ENCODE measurements around the gene UBR4. TPM values are rescaled to one million over a fixed set of nuclear protein-coding genes. Genes with fewer than 3 reads are reported as not detected.
"Not testable (repeated sequence)": the region's sequence is repeated elsewhere in the genome, so short reads cannot be mapped to it uniquely, and the experiment has no call there.

UBR4 gene
- 32.1 TPM for polyA plus RNA-seq (2013, experiment 1 of 2)
- 32.4 TPM for polyA plus RNA-seq (2013, experiment 2 of 2)

- Histone ChIP-seq H2BK12ac (ENCODE audit: low read length) (peak within 1 kb of the TSS; percentile 18), H3K4ac (ENCODE audit: low read length) (no peak within 1 kb of the TSS), H3K27ac (replicated peaks; ENCODE audit: low read length) (peak within 1 kb of the TSS; percentile 80), H4K8ac (ENCODE audit: low read depth, low read length) (peak within 1 kb of the TSS; percentile 21), H3K23ac (ENCODE audit: low read depth, low read length, poor library complexity) (peak within 1 kb of the TSS; percentile 75), H3K14ac (ENCODE audit: low read length) (peak within 1 kb of the TSS; percentile 78), H3K9ac (ENCODE audit: low read depth, low read length, poor library complexity) (peak within 1 kb of the TSS; percentile 98), H2AK5ac (ENCODE audit: low read depth, low read length) (peak within 1 kb of the TSS; percentile 86), H3K27me3 (ENCODE audit: control insufficient read depth in 3 of 3, insufficient read depth in 3 of 3, low read depth in 1 of 3, low read length in 3 of 3) (no peaks in the 10 kb centered on the region), H3K4me3 (ENCODE audit: low read length in 2 of 2) (peak within 1 kb of the TSS; percentile 75 to 96), H3K4me2 (ENCODE audit: insufficient read depth, low read length, poor library complexity, severe bottlenecking) (peak within 1 kb of the TSS; percentile 90), H2BK120ac (ENCODE audit: low read depth, low read length) (peak within 1 kb of the TSS; percentile 78), H3K36me3 (replicated peaks in 1 of 2; ENCODE audit: control insufficient read depth in 2 of 2, insufficient read depth in 2 of 2, low read length in 2 of 2) (peaks cover 0 to 37% of the 10 kb centered on the region in 2 donors), H2AFZ (ENCODE audit: low read length) (peak within 1 kb of the TSS; percentile 88), H3K4me1 (ENCODE audit: control insufficient read depth in 2 of 2, insufficient read depth in 1 of 2, low read depth in 1 of 2, low read length in 2 of 2) (peaks cover 8% of the 10 kb centered on the region in 2 donors), H4K91ac (ENCODE audit: low read depth, low read length, poor library complexity) (no peak within 1 kb of the TSS), H2BK5ac (ENCODE audit: low read length) (peak within 1 kb of the TSS; percentile 94), H3K79me1 (ENCODE audit: low read depth, low read length) (peaks cover 6% of the 10 kb centered on the region), H3K9me3 (replicated peaks in 1 of 2; ENCODE audit: control insufficient read depth in 2 of 2, insufficient read depth in 1 of 2, low read depth in 1 of 2, low read length in 2 of 2) (no peaks in the 10 kb centered on the region), H2BK15ac (ENCODE audit: low read length) (no peak within 1 kb of the TSS), H3K18ac (ENCODE audit: low read length) (peak within 1 kb of the TSS; percentile 98)
- no CpG with 5 or more reads among the region's 80 CpGs for WGBS, 2 donors (ENCODE audit: extremely low coverage in 2 of 2, insufficient read length in 2 of 2, insufficient replicate concordance in 1 of 2)
- DNase-seq (ENCODE audit: low spot score) = peak; percentile 96
Observed at GRCh38 chr1:19209990-19210771, at the start of gene UBR4. TSS of gene UBR4 (minus strand) at chr1:19210266. CDS start at chr1:19210248, 18 bp downstream.

DNA sequence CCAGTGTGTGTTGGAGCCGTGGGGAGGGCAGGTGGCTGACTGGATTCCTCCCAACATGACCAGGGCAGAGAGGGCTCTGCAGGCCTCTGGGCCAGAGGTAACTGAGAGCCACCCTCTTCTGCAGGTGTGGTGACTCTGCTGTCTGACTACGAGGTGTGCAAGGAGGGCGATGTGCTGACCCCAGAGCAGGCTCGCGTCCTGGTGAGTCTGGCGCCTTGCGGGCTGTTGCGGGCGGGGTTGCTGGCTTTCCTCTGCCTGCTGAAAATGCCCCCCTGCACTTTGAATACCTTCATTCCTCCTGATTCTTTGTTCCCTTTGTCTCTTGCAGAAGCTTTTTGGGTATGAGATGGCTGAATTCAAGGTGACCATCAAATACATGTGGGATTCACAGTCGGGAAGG is 48.3 kb upstream of the UBR4 start:
- no peaks in the 10 kb centered on the region for H3K9me3 ChIP-seq (replicated peaks in 1 of 2; ENCODE audit: control insufficient read depth in 2 of 2, insufficient read depth in 1 of 2, low read depth in 1 of 2, low read length in 2 of 2)
- H3K36me3 ChIP-seq (replicated peaks in 1 of 2; ENCODE audit: control insufficient read depth in 2 of 2, insufficient read depth in 2 of 2, low read length in 2 of 2) = peaks cover 39 to 77% of the 10 kb centered on the region in 2 donors
- H3K23ac ChIP-seq (ENCODE audit: low read depth, low read length, poor library complexity) = no peak overlapping the region
- peaks cover 2% of the 10 kb centered on the region for H3K79me1 ChIP-seq (ENCODE audit: low read depth, low read length)
- H3K4ac ChIP-seq (ENCODE audit: low read length) = no peak overlapping the region
- no peak overlapping the region for H4K91ac ChIP-seq (ENCODE audit: low read depth, low read length, poor library complexity)
- H3K27ac ChIP-seq (replicated peaks; ENCODE audit: low read length) = no peak overlapping the region
- H2AK5ac ChIP-seq (ENCODE audit: low read depth, low read length) = no peak overlapping the region
- no peak overlapping the region for H3K9ac ChIP-seq (ENCODE audit: low read depth, low read length, poor library complexity)
- H3K27me3 ChIP-seq (ENCODE audit: control insufficient read depth in 3 of 3, insufficient read depth in 3 of 3, low read depth in 1 of 3, low read length in 3 of 3) = no peaks in the 10 kb centered on the region
- no CpG with 5 or more reads among the region's 10 CpGs for WGBS, 2 donors (ENCODE audit: extremely low coverage in 2 of 2, insufficient read length in 2 of 2, insufficient replicate concordance in 1 of 2)
- H2BK5ac ChIP-seq (ENCODE audit: low read length) = no peak overlapping the region
- H2AFZ ChIP-seq (ENCODE audit: low read length) = no peak overlapping the region
- H3K18ac ChIP-seq (ENCODE audit: low read length) = no peak overlapping the region
- no peak overlapping the region for H2BK15ac ChIP-seq (ENCODE audit: low read length)
- no peak overlapping the region for H3K14ac ChIP-seq (ENCODE audit: low read length)
- no peak for DNase-seq (ENCODE audit: low spot score)
- peak overlapping the region in 1 of 2 donors; percentile 11 for H3K4me3 ChIP-seq (ENCODE audit: low read length in 2 of 2)
- no peak overlapping the region for H4K8ac ChIP-seq (ENCODE audit: low read depth, low read length)
- H3K4me2 ChIP-seq (ENCODE audit: insufficient read depth, low read length, poor library complexity, severe bottlenecking) = no peak overlapping the region
- H3K4me1 ChIP-seq (ENCODE audit: control insufficient read depth in 2 of 2, insufficient read depth in 1 of 2, low read depth in 1 of 2, low read length in 2 of 2) = peaks cover 2 to 6% of the 10 kb centered on the region in 2 donors
- no peak overlapping the region for H2BK12ac ChIP-seq (ENCODE audit: low read length)
- H2BK120ac ChIP-seq (ENCODE audit: low read depth, low read length) = no peak overlapping the region

GRCh38 chr1:19257178-19257914 is 47.3 kb upstream of the UBR4 start:
- no peak overlapping the region for H3K14ac ChIP-seq (ENCODE audit: low read length)
- no peak overlapping the region for H2BK15ac ChIP-seq (ENCODE audit: low read length)
- no peak overlapping the region for H3K4me2 ChIP-seq (ENCODE audit: insufficient read depth, low read length, poor library complexity, severe bottlenecking)
- no peak overlapping the region for H3K9ac ChIP-seq (ENCODE audit: low read depth, low read length, poor library complexity)
- peak overlapping the region; percentile 21 for H3K23ac ChIP-seq (ENCODE audit: low read depth, low read length, poor library complexity)
- no peak overlapping the region for H3K18ac ChIP-seq (ENCODE audit: low read length)
- H3K27ac ChIP-seq (replicated peaks; ENCODE audit: low read length) = no peak overlapping the region
- H2BK5ac ChIP-seq (ENCODE audit: low read length) = no peak overlapping the region
- no peak overlapping the region for H3K4ac ChIP-seq (ENCODE audit: low read length)
- H3K4me3 ChIP-seq (ENCODE audit: low read length in 2 of 2) = no peak overlapping the region
- no peak overlapping the region for H2AFZ ChIP-seq (ENCODE audit: low read length)
- WGBS, 2 donors (ENCODE audit: extremely low coverage in 2 of 2, insufficient read length in 2 of 2, insufficient replicate concordance in 1 of 2) = no CpG with 5 or more reads among the region's 15 CpGs
- peaks cover 2% of the 10 kb centered on the region for H3K79me1 ChIP-seq (ENCODE audit: low read depth, low read length)
- no peak overlapping the region for H4K91ac ChIP-seq (ENCODE audit: low read depth, low read length, poor library complexity)
- H2AK5ac ChIP-seq (ENCODE audit: low read depth, low read length) = no peak overlapping the region
- H2BK120ac ChIP-seq (ENCODE audit: low read depth, low read length) = no peak overlapping the region
- H4K8ac ChIP-seq (ENCODE audit: low read depth, low read length) = no peak overlapping the region
- no peak for DNase-seq (ENCODE audit: low spot score)
- H3K36me3 ChIP-seq (replicated peaks in 1 of 2; ENCODE audit: control insufficient read depth in 2 of 2, insufficient read depth in 2 of 2, low read length in 2 of 2) = peaks cover 39 to 80% of the 10 kb centered on the region in 2 donors
- no peak overlapping the region for H2BK12ac ChIP-seq (ENCODE audit: low read length)
- no peaks in the 10 kb centered on the region for H3K9me3 ChIP-seq (replicated peaks in 1 of 2; ENCODE audit: control insufficient read depth in 2 of 2, insufficient read depth in 1 of 2, low read depth in 1 of 2, low read length in 2 of 2)
- H3K27me3 ChIP-seq (ENCODE audit: control insufficient read depth in 3 of 3, insufficient read depth in 3 of 3, low read depth in 1 of 3, low read length in 3 of 3) = no peaks in the 10 kb centered on the region
- peaks cover 6 to 10% of the 10 kb centered on the region in 2 donors for H3K4me1 ChIP-seq (ENCODE audit: control insufficient read depth in 2 of 2, insufficient read depth in 1 of 2, low read depth in 1 of 2, low read length in 2 of 2)

DNA sequence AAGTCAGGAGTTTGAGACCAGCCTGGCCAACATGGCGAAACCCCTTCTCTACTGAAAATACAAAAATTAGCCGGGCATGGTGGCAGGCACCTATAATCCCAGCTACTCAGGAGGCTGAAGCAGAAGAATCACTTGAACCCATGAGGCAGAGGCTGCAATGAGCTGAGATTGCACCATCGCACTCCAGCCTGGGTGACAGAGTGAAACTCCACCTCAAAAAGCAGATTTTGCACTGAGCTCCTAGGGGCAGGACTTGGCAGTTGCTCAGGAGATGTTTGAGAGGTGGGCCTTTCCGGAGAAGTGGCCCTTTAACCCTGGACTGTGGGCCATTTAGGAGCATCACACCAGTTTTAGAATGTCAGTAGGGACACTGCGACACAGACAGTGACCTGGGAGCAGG is 46.2 kb upstream of the UBR4 start:
- not testable (repeated sequence) for H3K9ac ChIP-seq (ENCODE audit: low read depth, low read length, poor library complexity); H3K79me1 ChIP-seq (ENCODE audit: low read depth, low read length); H3K9me3 ChIP-seq (replicated peaks in 1 of 2; ENCODE audit: control insufficient read depth in 2 of 2, insufficient read depth in 1 of 2, low read depth in 1 of 2, low read length in 2 of 2); H4K91ac ChIP-seq (ENCODE audit: low read depth, low read length, poor library complexity); H2AK5ac ChIP-seq (ENCODE audit: low read depth, low read length); H2BK12ac ChIP-seq (ENCODE audit: low read length); DNase-seq (ENCODE audit: low spot score); H3K27me3 ChIP-seq (ENCODE audit: control insufficient read depth in 3 of 3, insufficient read depth in 3 of 3, low read depth in 1 of 3, low read length in 3 of 3); H2BK15ac ChIP-seq (ENCODE audit: low read length); H4K8ac ChIP-seq (ENCODE audit: low read depth, low read length); H3K18ac ChIP-seq (ENCODE audit: low read length); H3K23ac ChIP-seq (ENCODE audit: low read depth, low read length, poor library complexity); H3K27ac ChIP-seq (replicated peaks; ENCODE audit: low read length); H3K14ac ChIP-seq (ENCODE audit: low read length); H3K4me3 ChIP-seq (ENCODE audit: low read length in 2 of 2); H3K4ac ChIP-seq (ENCODE audit: low read length); H2BK120ac ChIP-seq (ENCODE audit: low read depth, low read length); H2AFZ ChIP-seq (ENCODE audit: low read length); H3K4me2 ChIP-seq (ENCODE audit: insufficient read depth, low read length, poor library complexity, severe bottlenecking)
- Histone ChIP-seq H3K36me3 (replicated peaks in 1 of 2; ENCODE audit: control insufficient read depth in 2 of 2, insufficient read depth in 2 of 2, low read length in 2 of 2) (peaks cover 36 to 80% of the 10 kb centered on the region in 2 donors), H3K4me1 (ENCODE audit: control insufficient read depth in 2 of 2, insufficient read depth in 1 of 2, low read depth in 1 of 2, low read length in 2 of 2) (peaks cover 6 to 10% of the 10 kb centered on the region in 2 donors), H2BK5ac (ENCODE audit: low read length) (peak overlapping the region; percentile 19)
- no CpG with 5 or more reads among the region's 5 CpGs for WGBS, 2 donors (ENCODE audit: extremely low coverage in 2 of 2, insufficient read length in 2 of 2, insufficient replicate concordance in 1 of 2)

Data from neuronal stem cell (in vitro differentiated cells).